HG03565 (cell line): ENCODE measurements around the gene COG3.

ENCODE experiments used
- ATAC-seq: cut with Tn5 transposase; IDR thresholded peaks from one replicate; pipeline ENCODE4 v1.9.1; 2021; ENCODE audit warnings: mild to moderate bottlenecking, moderate library complexity; ENCODE audit not compliant: unreplicated experiment

COG3 gene

DNA sequence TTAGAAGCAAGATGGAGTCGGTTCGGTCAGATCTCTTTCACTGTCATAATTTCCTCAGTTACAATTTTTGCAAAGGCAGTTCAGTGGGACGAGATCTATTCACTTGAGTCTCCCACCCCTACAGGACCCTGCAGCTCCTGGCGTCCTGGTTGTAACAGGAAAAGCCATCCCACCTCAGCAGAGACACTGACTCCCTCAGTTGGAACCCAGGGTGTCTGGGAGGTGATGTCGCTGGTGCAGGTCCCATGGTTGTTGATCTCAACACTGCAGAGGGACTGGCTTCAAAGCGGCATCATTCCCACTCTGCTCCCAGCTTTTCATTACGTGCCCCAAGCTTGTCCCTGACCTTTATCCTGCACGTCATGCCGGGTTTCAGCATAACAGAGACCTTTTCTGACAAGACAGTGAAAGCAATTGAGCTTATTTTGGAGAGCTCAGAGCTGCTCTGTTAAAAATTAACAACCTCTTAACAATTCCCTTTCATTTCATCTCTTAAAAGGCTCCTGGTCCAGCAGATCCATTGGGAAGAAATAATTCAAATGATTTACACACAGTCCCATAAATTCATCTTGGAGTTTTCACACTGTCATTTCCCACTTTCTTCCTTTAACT lies 17.6 kb upstream of the COG3 start:
- no peak for ATAC-seq

GRCh38 chr13:45448965-45449559 lies 15.7 kb upstream of the COG3 start:
- no peak for ATAC-seq

DNA sequence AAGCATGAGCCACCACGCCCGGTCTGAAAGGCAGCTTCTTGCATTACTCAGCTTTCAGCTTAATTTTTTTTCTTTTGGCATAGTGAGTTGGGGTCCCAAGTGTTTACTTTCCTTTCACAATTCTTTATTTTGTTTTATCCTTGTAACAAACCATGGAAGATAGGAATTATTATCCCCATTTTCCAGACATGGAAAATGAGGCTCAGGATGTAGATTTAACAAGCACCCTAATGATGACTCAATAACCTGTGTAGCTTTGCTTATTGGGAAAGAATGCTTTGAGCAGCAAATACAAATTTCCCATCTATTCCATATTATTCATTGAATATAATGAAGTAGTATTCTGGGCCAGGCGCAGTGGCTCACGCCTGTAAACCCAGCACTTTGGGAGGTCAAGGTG lies 13.5 kb upstream of the COG3 start:
- ATAC-seq: no peak

DNA sequence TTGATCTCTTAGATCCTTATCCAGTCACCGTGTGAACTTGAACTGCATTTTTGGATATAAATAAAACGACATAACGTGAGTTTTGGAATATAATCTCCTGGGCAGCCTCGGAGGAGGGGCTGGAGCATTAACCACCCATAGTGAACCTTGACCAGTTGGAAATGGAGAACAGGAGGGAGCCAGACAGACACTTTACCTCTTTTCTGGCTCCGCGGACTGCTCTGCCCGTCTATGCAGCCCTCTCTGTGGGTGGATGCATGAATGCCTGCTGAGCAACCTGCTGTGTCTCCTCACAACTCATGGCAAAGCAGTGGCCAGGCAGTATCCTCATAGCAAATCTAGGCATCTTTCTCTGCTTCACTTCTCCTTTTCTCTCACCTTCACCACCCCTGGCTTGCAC lies 10.5 kb upstream of the COG3 start:
- no peak for ATAC-seq

DNA sequence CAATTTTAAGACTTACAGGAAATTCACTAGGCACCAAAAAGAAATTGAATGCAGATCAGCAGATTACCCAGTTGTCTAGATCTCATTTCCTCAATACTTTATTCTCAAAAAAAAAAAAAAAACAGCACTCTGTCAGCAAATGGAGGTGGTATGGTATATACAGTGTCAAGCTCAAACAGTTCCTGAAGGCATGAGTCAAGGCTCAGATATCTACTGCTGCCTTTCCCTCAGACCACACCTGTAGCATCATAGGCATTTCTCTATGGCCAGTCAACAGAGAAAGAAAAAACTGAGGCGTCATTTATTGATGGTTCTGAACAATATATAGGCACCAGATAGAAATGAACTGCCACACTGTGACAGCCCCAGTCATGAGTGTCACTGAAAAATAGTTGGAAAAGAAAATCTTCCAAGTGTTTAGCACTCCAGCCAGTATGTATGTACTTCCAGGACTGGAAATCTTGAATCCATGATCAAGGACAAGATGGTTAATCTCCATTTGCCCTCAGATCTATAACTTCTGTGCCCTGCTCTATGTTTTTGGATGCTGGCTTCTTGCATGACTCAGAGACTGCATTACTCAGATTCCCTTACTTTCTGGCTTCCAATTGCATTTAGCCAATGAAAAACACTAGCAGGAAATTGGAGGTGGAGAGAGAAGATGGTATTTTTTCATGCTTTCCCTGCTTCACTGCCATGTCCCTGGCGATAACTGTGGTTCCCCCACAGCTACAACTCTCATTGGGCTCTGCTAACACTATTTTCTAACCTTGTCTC lies 8.4 kb upstream of the COG3 start:
- ATAC-seq: no peak

DNA sequence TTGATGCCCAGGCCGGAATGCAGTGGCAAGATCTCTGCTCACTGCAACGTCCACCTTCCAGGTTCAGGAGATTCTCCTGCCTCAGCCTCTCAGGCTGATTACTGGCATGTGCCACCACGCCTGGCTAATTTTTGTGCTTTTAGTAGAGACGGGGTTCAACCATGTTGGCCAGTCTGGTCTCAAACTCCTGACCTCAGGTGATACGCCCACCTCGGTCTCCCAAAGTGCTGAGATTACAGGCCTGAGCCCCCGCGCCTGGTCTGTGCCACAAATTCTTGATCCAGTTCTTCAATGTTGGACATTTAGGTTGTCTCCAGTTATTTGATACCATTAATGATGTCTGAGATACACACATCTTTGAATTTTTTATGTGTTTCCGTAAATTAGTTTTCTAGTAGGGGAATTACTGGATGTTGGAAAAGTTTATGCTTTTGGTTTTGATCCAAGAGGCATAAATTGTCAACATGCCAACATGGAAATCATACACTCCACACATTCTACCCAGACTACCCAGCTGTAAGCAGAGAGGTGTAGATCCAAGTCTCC lies 525 bp upstream of the COG3 start:
- ATAC-seq: no peak

DNA sequence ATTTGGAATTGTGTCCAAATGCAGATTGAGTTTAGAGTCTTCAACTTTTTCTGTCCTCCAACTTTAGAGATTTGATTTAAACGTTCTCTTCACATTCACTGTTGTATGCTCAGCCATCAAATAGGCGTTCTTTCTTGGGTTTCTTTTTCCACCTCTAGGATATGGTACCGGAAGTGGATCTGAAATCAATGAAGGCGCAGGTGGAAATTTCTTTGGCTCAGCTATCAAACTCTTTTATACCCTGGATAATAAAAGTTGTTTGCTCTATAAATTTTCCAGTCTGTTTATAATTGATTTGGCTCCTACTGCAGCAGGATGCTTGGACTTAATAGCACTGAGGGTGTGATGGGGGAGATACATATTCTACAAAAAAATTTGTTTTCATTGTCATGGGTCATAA lies 1.6 kb downstream of the COG3 start:
- ATAC-seq: no peak

DNA sequence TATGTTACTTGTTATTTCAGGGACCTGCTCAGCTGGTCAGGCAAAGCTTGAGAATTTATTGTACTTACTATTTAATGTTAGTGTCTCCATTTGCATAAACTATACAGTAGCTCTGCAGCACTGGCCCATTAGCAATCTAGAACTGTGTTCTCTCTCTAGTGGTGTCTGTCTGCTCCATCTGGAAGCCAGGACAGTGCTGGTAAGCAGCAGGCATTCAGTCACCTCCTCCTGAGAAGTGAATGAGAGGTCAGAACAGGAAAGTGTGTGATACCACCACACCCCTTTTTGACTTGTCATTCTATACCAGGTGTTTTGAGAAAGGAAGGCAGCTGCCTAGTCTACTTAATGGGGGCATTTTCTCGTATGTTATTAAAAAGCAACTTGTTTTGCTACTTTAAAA lies 3.9 kb downstream of the COG3 start:
- ATAC-seq: no peak

- no peak for ATAC-seq
Observed at GRCh38 chr13:45472171-45472705, 7.5 kb downstream of the COG3 start.

GRCh38 chr13:45473627-45474026 lies 8.9 kb downstream of the COG3 start:
- ATAC-seq: no peak

GRCh38 chr13:45474584-45475454 lies 10.1 kb downstream of the COG3 start:
- no peak for ATAC-seq

DNA sequence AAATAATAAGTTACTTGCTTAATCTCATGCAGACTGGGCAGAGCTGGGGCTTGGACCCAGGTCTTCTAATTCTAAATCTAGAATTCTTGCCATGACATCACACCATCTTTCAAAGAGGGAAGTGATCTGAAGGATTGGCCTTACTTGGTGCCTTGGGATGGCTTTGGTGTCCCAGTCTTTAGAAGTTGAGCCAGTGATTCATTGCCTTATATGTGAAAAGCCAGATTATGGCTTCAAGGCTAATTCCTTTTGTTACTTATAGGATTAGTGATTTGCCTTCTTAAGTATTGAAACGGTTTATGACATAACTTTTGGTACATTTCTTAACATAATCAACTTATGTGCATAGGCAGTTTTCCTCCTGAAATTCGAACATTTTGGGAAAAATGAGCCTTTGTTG lies 14.9 kb downstream of the COG3 start:
- ATAC-seq: no peak

GRCh38 chr13:45481688-45482087 lies 16.9 kb downstream of the COG3 start:
- ATAC-seq: no peak

GRCh38 chr13:45482571-45483173 lies 17.9 kb downstream of the COG3 start:
- ATAC-seq: no peak

GRCh38 chr13:45487604-45488003 lies 22.9 kb downstream of the COG3 start:
- ATAC-seq: no peak

DNA sequence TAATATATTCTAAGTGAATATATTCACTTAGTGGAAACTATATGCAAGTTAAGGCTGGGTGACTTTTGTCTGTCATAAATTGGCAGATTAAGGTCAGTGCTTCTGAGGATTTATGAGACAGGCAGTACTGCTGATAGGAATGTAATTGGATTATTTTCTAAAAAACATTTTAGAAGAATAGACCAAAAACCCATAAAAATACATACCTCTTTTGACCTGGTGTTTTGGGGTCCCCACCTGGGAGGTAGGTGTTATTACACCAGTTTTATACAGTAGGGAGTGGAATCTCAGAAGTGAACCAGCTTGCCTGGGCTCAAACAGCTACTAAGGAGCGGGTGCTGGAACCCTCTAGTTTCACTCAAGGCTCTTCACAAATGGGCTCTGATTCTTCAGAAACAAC lies 25.3 kb downstream of the COG3 start:
- ATAC-seq: no peak

DNA sequence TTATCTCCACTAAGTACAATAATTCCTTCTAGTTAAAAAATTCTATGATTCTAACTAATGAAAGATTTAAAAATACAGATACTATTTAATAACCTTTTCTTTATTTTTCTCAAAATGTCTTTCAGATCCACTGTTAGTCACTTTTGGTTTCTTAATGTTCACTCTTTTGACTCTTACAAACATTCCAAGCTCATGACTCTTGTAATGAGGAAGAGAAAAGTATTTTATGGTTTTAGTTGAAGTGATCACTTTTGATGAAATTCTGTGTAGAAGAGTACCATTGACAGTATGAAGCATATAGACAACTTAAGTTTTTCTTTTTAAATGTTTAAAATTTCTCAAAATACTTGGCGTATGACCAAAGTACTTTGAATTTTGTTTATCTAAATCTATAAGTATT lies 27.8 kb downstream of the COG3 start:
- no peak for ATAC-seq

DNA sequence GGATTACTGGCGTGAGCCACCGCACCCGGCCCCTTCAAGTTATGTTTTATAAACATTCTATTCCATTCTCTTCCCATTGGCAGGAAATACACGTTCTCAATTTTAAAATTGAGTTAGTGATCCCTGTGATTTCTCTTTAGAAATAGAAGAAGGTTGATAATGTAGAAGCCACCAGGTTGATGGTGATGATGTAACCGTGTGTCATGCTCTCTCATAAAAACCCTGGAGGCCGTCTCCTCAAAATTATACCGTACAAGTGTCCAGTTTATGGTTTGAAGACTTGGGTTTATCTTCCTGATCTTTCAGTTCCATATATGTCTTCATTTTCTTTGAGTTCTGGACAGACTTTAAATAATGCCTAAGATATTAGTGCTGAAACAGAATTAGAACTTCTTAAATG lies 32.2 kb downstream of the COG3 start:
- no peak for ATAC-seq

- ATAC-seq: no peak
Observed at GRCh38 chr13:45500492-45501174, 35.9 kb downstream of the COG3 start.

DNA sequence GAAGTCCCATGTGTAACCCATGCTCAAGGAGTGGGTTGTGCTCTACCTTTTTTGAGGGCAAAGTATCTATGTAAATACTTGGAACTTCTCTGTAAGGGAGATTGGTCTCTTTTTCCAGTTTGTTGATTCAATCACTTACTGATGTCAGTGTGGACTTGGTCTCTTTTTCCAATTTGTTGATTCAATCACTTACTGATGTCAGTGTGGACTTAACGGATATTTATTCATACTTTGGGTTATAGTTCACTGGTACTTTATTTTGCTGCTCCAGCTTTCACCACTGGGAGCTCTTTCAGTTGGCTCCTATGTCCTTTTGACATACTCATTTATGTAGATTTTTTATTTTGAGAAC lies 36.4 kb downstream of the COG3 start:
- no peak for ATAC-seq
